GM10266 (cell line): Measurements from ENCODE around the gene RPS19BP1.
A peak's percentile ranks its signal among the peaks of the same experiment; 100 is the strongest.
"Not testable (repeated sequence)": the region's sequence is repeated elsewhere in the genome, so short reads cannot be mapped to it uniquely, and the experiment has no call there.

ENCODE experiments used
- DNase-seq: peaks from one replicate; pipeline ENCODE4 v3.0.0; 2012; ENCODE audit errors: extremely low spot score
- TF ChIP-seq, protein P1 (sequence below): IDR thresholded peaks from 2 replicates; pipeline ENCODE4 v1.5.1; 2012; ENCODE audit warnings: mild to moderate bottlenecking, low read depth; ENCODE audit not compliant: control insufficient read depth, insufficient read depth; ENCODE audit errors: missing control alignments

Gene RPS19BP1

GRCh38 chr22:39514373-39514973 is 18.1 kb downstream of the RPS19BP1 start:
- no peak for DNase-seq
- TF ChIP-seq, protein P1, sequence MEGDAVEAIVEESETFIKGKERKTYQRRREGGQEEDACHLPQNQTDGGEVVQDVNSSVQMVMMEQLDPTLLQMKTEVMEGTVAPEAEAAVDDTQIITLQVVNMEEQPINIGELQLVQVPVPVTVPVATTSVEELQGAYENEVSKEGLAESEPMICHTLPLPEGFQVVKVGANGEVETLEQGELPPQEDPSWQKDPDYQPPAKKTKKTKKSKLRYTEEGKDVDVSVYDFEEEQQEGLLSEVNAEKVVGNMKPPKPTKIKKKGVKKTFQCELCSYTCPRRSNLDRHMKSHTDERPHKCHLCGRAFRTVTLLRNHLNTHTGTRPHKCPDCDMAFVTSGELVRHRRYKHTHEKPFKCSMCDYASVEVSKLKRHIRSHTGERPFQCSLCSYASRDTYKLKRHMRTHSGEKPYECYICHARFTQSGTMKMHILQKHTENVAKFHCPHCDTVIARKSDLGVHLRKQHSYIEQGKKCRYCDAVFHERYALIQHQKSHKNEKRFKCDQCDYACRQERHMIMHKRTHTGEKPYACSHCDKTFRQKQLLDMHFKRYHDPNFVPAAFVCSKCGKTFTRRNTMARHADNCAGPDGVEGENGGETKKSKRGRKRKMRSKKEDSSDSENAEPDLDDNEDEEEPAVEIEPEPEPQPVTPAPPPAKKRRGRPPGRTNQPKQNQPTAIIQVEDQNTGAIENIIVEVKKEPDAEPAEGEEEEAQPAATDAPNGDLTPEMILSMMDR = peak; percentile 72

- no peak for DNase-seq
- TF ChIP-seq, protein P1 = no peak
Observed at GRCh38 chr22:39513791-39514190, 18.8 kb downstream of the RPS19BP1 start.

GRCh38 chr22:39512026-39512425 is 20.5 kb downstream of the RPS19BP1 start:
- no peak for DNase-seq
- TF ChIP-seq, protein P1 = no peak

GRCh38 chr22:39511226-39511625 is 21.3 kb downstream of the RPS19BP1 start:
- TF ChIP-seq, protein P1 = no peak

DNA sequence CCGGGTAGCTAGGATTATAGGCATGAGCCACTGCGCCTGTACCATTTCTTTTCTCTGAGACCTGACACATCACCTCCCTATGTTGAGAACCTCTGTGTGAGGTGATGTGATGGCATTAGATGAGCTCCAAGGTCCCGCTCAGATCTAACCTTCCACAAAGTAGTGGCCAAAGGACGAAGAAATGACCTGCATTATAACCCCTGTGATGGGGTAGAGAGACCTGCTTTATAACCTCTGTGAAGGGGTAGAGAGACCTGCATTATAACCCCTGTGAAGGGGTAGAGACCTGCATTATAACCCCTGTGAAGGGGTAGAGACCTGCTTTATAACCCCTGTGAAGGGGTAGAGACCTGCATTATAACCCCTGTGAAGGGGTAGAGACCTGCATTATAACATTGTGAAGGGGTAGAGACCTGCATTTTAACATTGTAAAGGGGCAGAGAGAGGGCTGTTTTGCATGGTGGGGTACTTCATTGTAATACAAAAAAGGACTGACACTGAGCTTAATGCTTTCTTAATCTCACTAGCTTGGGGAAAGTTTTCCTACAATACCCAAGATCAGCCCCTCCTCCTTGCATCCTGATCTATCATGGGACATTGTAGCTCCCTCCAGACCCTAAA is 21.9 kb downstream of the RPS19BP1 start:
- TF ChIP-seq, protein P1 = no peak
- no peak for DNase-seq

More at GRCh38 chr22:39511226-39511625, 21.3 kb downstream of the RPS19BP1 start:
- DNase-seq = no peak

- TF ChIP-seq, protein P1 = no peak
- DNase-seq = no peak
Observed at GRCh38 chr22:39508393-39508792, 24.2 kb downstream of the RPS19BP1 start.

- DNase-seq = not testable (repeated sequence)
Observed at GRCh38 chr22:39507021-39507420, 25.5 kb downstream of the RPS19BP1 start.

DNA sequence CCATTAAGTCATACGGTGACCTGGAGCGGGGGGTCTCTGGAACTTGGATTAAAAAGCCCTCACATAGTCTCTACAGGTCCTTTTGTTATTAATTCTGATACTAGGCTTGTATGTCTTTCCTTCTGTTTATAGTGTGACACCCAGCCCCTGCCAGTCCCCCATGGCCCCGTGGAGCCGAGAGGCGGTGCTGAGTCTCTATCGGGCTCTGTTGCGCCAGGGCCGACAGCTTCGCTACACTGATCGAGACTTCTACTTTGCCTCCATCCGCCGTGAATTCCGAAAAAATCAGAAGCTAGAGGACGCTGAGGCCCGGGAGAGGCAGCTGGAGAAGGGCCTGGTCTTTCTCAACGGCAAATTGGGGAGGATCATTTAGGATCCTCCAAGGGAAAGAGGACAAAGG is 28.5 kb downstream of the RPS19BP1 start:
- DNase-seq = no peak
- TF ChIP-seq, protein P1 = no peak
